ENCODE results near the gene G2E3.
"Not testable (repeated sequence)": the region's sequence is repeated elsewhere in the genome, so short reads cannot be mapped to it uniquely, and the experiment has no call there.

Gene G2E3

GRCh38 chr14:30603402-30603801, 44.4 kb downstream of the G2E3 start:
- DNase-seq (ENCODE audit: low read depth): no peak

- DNase-seq (ENCODE audit: low read depth): not testable (repeated sequence)
Observed at GRCh38 chr14:30604696-30605095, 45.7 kb downstream of the G2E3 start.

GRCh38 chr14:30607156-30607780, 48.3 kb downstream of the G2E3 start:
- DNase-seq (ENCODE audit: low read depth): no peak

GRCh38 chr14:30608533-30609006, 49.6 kb downstream of the G2E3 start:
- no peak for DNase-seq (ENCODE audit: low read depth)

GRCh38 chr14:30610787-30611343, 51.9 kb downstream of the G2E3 start:
- DNase-seq (ENCODE audit: low read depth): no peak

GRCh38 chr14:30614155-30614554, 55.2 kb downstream of the G2E3 start:
- DNase-seq (ENCODE audit: low read depth): no peak

GRCh38 chr14:30620178-30620577, 61.2 kb downstream of the G2E3 start:
- DNase-seq (ENCODE audit: low read depth): no peak

- no peak for DNase-seq (ENCODE audit: low read depth)
Observed at GRCh38 chr14:30621354-30621939, 62.5 kb downstream of the G2E3 start.

- peak; percentile 86 for DNase-seq (ENCODE audit: low read depth)
Observed at GRCh38 chr14:30621940-30622830, 63.2 kb downstream of the G2E3 start, which contains the start of gene SCFD1. Gene SCFD1 (plus strand): TSS chr14:30622319. CDS start chr14:30622339, 20 bp downstream.

GRCh38 chr14:30623412-30624131, 64.6 kb downstream of the G2E3 start:
- DNase-seq (ENCODE audit: low read depth): no peak

- DNase-seq (ENCODE audit: low read depth): no peak
Observed at GRCh38 chr14:30624132-30624423, 65.1 kb downstream of the G2E3 start.

GRCh38 chr14:30625533-30625932, 66.6 kb downstream of the G2E3 start:
- no peak for DNase-seq (ENCODE audit: low read depth)

GRCh38 chr14:30629432-30629831, 70.5 kb downstream of the G2E3 start:
- DNase-seq (ENCODE audit: low read depth): not testable (repeated sequence)

GRCh38 chr14:30630248-30630647, 71.3 kb downstream of the G2E3 start:
- DNase-seq (ENCODE audit: low read depth): no peak

GRCh38 chr14:30632730-30633129, 73.8 kb downstream of the G2E3 start:
- no peak for DNase-seq (ENCODE audit: low read depth)

- DNase-seq (ENCODE audit: low read depth): no peak
Observed at GRCh38 chr14:30638926-30639325, 80.0 kb downstream of the G2E3 start.

- DNase-seq (ENCODE audit: low read depth): no peak
Observed at GRCh38 chr14:30641207-30641606, 82.2 kb downstream of the G2E3 start.

GRCh38 chr14:30644462-30644861, 85.5 kb downstream of the G2E3 start:
- not testable (repeated sequence) for DNase-seq (ENCODE audit: low read depth)

GRCh38 chr14:30645600-30645999, 86.6 kb downstream of the G2E3 start:
- no peak for DNase-seq (ENCODE audit: low read depth)

- DNase-seq (ENCODE audit: low read depth): no peak
Observed at GRCh38 chr14:30648471-30648870, 89.5 kb downstream of the G2E3 start.

GRCh38 chr14:30651937-30652336, 93.0 kb downstream of the G2E3 start:
- DNase-seq (ENCODE audit: low read depth): no peak

GRCh38 chr14:30655124-30655523, 96.2 kb downstream of the G2E3 start:
- DNase-seq (ENCODE audit: low read depth): no peak
